Right lobe of liver (tissue), 6 donors: ENCODE measurements around the gene ETFDH. TPM values are rescaled to one million over a fixed set of nuclear protein-coding genes. Genes with fewer than 3 reads are reported as not detected.

ENCODE experiments used
- ATAC-seq, 4 donors: fragments of 200-7000 bp; cut with Tn5 transposase; one replicate each; pipeline ENCODE4 v1.9.1; 2020; ENCODE audit warnings: mild to moderate bottlenecking in 4 of 4, moderate library complexity in 4 of 4
- DNase-seq, 3 donors: peaks; one replicate each; pipeline ENCODE4 v3.0.0-alpha.2; 2020
- H3K27ac ChIP-seq, 3 donors: fragments of 200-600 bp; one replicate each; pipeline ENCODE4 v1.8.0; 2022
- H3K27me3 ChIP-seq, 2 donors: fragments of 200-600 bp; one replicate each; pipeline ENCODE4 v1.8.0; 2022
- H3K36me3 ChIP-seq, 4 donors: fragments of 200-600 bp; sonication (generic) in 1 of 4; one replicate each; pipeline versions ENCODE4 v1.5.1 to v1.8.0; 2017 to 2022; ENCODE audit warnings: control low read depth in 1 of 4
- H3K4me1 ChIP-seq, 4 donors: fragments of 200-600 bp; sonication (generic) in 1 of 4; one replicate each; pipeline versions ENCODE4 v1.5.1 to v1.8.0; 2017 to 2022; ENCODE audit warnings: control low read depth in 1 of 4
- H3K4me3 ChIP-seq, 3 donors: fragments of 200-600 bp; one replicate each; pipeline ENCODE4 v1.8.0; 2022
- H3K9me3 ChIP-seq, 4 donors: fragments of 200-600 bp; sonication (generic) in 1 of 4; one replicate each; pipeline versions ENCODE4 v1.5.1 to v1.8.0; 2017 to 2022; ENCODE audit warnings: control low read depth in 1 of 4
- CTCF ChIP-seq, 4 donors: fragments of 200-600 bp in 3 of 4; fragments of 450-650 bp in 1 of 4; IDR thresholded peaks; one replicate each; pipeline versions ENCODE4 v1.5.1 to v1.8.0; 2016 to 2022; ENCODE audit warnings: antibody characterized with exemption in 4 of 4, mild to moderate bottlenecking in 2 of 4
- POLR2A ChIP-seq: fragments of 450-650 bp; IDR thresholded peaks from one replicate; pipeline ENCODE4 v1.6.1; 2017; ENCODE audit warnings: antibody characterized with exemption, mild to moderate bottlenecking
- WGBS: methylation state at CpG from one replicate; pipeline ENCODE4 v1.1.6; 2018; ENCODE audit warnings: low coverage, low lambda C conversion rate; ENCODE audit not compliant: insufficient coverage; ENCODE audit errors: missing lambda C conversion rate; 5-methylcytosine and 5-hydroxymethylcytosine counted together
- intact Hi-C, 2 donors: fragments of 100-400 bp; cut with DNase I; formaldehyde crosslinking; loops; one replicate each; pipeline versions ENCODE4 v1.11.2 to v1.14.1; 2022
- total RNA-seq, 6 experiments: library from RNA; depleted of rRNA in 2 of 6; stranded (reverse); fragments of >200 nt in 2 of 6; fragmentation: NEBNext Ultra II Directional in 3 of 6; extraction: Animal tissue kit (Norgen Biotek cat#: 25700) in 3 of 6; gene quantifications; one replicate each; pipeline versions ENCODE4 v1.1.0 to v1.2.4, GENCODE V29; 2016 to 2023
- donor health status: DM: no; HTN: yes; CAD: no.
- donor health status: DM: no; HTN: no; CAD: no.
- donor health status: DM: no; HTN: no; CAD: no.
- donor health status: DM: no; HTN: yes; CAD: no.
- donor health status: DM: no; HTN: yes; CAD: no.

The ETFDH gene
- total RNA-seq, 6 experiments from 2014 or later = 100 to 146 (median 127) TPM

GRCh38 chr4:158722917-158723793 is 51.1 kb downstream of the ETFDH start, which contains the start of gene PPID:
Gene PPID, minus strand, starts transcription at chr4:158723396. Its CDS starts 108 bp downstream, at chr4:158723288.
- TF ChIP-seq CTCF (IDR thresholded peaks at IDR 0.05) (no peak), POLR2A (peak; percentile 81)
- WGBS = 0% methylated on average over 35 of the region's 65 CpGs
- Histone ChIP-seq H3K36me3 (peaks cover 0 to 22% (median 11%) of the 10 kb centered on the region in 4 donors), H3K9me3 (no peaks in the 10 kb centered on the region), H3K27me3 (no peaks in the 10 kb centered on the region), H3K27ac (peak within 1 kb of the TSS; percentile 96 to 99 (median 97)), H3K4me3 (peak within 1 kb of the TSS; percentile 76 to 92 (median 76)), H3K4me1 (peaks cover 0 to 10% (median 3%) of the 10 kb centered on the region in 4 donors)
- intact Hi-C loops = loop anchor here in 1 of 2 donors (10.0 kb wide), 1 partner anchor 122 kb away; no protein-coding TSS in a partner anchor
- peak; percentile 96 to 99 (median 98) for ATAC-seq
- peak; percentile 88 to 91 (median 91) for DNase-seq

GRCh38 chr4:158724637-158725036 is 52.5 kb downstream of the ETFDH start:
- Histone ChIP-seq H3K9me3 (no peaks in the 10 kb centered on the region), H3K27me3 (no peaks in the 10 kb centered on the region), H3K36me3 (peaks cover 0 to 10% (median 2%) of the 10 kb centered on the region in 4 donors), H3K4me3 (no peak overlapping the region), H3K27ac (no peak overlapping the region), H3K4me1 (peaks cover 0 to 10% (median 3%) of the 10 kb centered on the region in 4 donors)
- DNase-seq = no peak
- intact Hi-C loops = loop anchor here in 1 of 2 donors (10.0 kb wide), 1 partner anchor 120 kb away; no protein-coding TSS in a partner anchor
- no peak for ATAC-seq
- 79% methylated on average over 4 of the region's 4 CpGs for WGBS
- TF ChIP-seq POLR2A (no peak), CTCF (IDR thresholded peaks at IDR 0.05) (no peak)

DNA sequence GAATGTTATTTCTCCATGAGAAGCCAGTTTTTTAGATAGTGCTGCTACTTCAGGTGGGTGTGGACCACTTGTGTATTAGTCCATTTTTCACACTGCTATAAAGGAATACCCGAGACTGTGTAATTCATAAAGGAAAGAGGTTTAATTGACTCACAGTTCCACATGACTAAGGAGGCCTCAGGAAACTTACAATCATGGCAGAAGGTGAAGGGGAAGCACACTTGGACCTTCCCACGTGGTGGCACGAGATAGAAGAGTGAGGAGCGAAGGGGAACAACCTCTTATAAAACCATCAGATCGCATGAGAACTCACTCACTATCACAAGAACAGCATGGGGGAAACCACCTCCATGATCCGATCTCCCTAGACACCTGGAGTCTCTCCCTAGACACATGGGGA is 54.5 kb downstream of the ETFDH start:
- H3K27ac ChIP-seq = no peak overlapping the region
- no peaks in the 10 kb centered on the region for H3K36me3 ChIP-seq
- WGBS = 69% methylated on average over 5 of the region's 6 CpGs
- no peaks in the 10 kb centered on the region for H3K9me3 ChIP-seq
- H3K27me3 ChIP-seq = no peaks in the 10 kb centered on the region
- H3K4me1 ChIP-seq = peaks cover 0 to 8% (median 3%) of the 10 kb centered on the region in 4 donors
- TF ChIP-seq CTCF (IDR thresholded peaks at IDR 0.05) = no peak
- no peak for TF ChIP-seq POLR2A
- intact Hi-C loops = loop anchor here in 1 of 2 donors (10.0 kb wide), 1 partner anchor 118 kb away; no protein-coding TSS in a partner anchor
- H3K4me3 ChIP-seq = no peak overlapping the region
- ATAC-seq = no peak
- DNase-seq = no peak

DNA sequence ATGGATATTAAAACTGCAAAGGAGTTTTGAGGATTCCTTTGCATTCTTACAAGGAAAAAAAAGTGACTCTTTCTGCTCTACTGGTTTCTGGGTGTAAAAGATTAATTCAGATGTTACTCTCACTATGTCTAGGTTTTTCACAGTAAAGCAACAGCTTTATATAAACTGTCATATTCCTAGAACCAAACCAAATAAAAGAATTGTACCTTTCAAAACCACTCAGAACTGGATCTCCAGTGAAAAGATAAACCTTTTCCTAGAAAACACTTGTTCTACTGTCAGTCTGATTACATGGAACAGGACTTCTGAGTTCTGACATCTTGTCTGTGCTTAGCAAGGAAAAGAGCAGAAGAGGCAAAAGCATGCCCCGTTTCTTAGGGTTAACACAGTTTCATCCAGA is 56.1 kb downstream of the ETFDH start:
- no peak for ATAC-seq
- no peak overlapping the region for H3K4me3 ChIP-seq
- TF ChIP-seq CTCF (IDR thresholded peaks at IDR 0.05) (no peak), POLR2A (no peak)
- WGBS = 63% methylated on average over 1 of the region's 1 CpG
- no peaks in the 10 kb centered on the region for H3K9me3 ChIP-seq
- intact Hi-C loops = loop anchor here in 1 of 2 donors (10.0 kb wide), 1 partner anchor 117 kb away; no protein-coding TSS in a partner anchor
- H3K27ac ChIP-seq = no peak overlapping the region
- no peaks in the 10 kb centered on the region for H3K36me3 ChIP-seq
- H3K27me3 ChIP-seq = no peaks in the 10 kb centered on the region
- no peaks in the 10 kb centered on the region for H3K4me1 ChIP-seq
- no peak for DNase-seq
